DMS153 treated with DMSO at 0.1 percent for 48 hours (cell line): ENCODE results near the gene ACVR1.

ENCODE experiments used
- DNase-seq: peaks from one replicate; lab custom pipeline; 2025; ENCODE audit not compliant: unreplicated experiment; lab: John Stamatoyannopoulos, UW

Gene ACVR1

DNA sequence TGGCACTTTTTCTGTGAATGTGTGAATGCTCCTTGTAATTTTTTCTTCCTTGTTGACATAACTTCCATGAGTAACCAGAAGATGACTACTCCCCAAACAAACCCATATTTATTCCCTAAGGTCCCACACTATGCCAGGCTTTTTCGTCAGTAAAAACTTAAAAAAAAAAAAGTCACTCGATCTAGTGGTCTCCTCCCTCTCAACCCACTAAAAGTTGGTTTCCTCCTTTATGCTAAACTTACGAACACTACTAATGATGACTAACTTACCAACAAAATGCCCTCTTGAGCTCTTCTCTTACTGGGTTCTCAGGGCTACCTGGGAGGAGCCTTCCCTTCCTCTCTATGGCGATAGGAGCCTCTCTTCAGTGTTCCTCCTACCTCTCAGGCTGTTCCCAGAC, 18.2 kb downstream of the ACVR1 start:
- no peak for DNase-seq

DNA sequence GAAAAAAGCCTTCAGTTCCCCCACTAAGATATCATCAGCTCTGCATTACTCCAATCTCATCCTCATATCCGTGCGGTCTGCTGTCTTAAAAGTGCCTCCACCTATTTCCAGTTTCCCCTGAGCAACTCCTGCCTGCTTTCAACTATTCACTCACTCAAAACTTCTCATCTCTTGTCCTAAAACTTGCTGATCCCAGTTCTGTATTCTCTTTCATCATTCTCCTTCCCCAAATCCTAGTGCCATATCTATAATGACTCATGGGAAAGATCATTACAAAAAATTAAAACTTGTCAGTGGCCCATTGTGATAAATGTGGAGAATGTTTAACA, 20.0 kb downstream of the ACVR1 start:
- DNase-seq: no peak

DNA sequence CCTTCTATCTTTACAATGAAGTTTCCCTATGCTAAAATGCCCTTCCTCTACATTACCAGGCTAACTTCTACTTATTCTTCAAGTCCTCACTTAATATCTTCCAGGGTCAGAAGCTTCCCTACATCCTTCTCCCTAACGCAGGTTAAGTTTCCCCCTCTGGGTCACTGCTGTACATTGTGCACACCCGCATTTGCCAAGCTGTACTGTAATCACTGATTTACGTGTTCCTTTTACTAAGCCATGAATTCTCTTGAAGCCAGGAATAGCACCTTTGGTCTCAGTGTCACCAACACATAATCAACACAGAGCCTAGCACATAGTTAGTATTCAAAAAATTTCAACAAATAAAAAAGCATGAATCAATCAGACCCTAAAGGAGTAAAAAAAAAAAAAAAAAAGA, 22.3 kb downstream of the ACVR1 start:
- DNase-seq: no peak

DNA sequence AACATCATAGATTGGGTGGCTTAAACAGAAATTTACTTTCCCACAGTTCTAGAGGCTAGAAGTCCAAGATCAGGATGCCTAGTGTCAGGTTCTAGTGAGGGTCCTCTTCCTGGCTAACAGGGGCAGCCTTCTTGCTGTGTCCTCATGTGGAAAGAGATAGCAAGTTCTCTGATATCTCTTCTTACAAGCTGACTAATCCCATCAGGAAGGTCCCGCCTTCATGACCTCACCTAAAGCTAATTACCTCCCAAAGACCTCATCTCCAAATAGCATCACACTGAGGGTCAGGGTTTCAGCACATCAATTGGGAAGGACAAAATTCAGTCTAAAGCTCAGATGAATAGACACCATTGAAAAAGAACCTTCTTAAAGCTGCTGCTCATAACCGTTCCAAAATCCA, 22.9 kb downstream of the ACVR1 start:
- no peak for DNase-seq

DNA sequence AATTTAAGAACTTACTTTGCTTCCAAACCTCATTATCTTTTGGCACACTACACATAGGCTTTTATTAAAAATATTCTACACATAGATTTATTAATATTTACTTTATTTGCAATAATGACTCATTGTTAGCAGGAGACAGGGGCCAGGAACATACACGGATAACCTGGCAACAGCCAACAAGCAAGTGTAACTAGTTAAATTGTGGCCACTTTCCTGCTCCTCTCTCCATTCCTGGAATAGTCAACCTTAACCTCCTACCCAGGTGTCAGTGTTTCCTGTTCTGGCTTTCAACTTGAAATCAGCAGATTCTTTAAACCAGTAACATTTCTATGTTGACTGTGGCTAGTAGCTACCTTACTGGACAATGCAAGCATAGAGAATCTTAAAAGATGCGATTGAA, 26.5 kb downstream of the ACVR1 start:
- no peak for DNase-seq

DNA sequence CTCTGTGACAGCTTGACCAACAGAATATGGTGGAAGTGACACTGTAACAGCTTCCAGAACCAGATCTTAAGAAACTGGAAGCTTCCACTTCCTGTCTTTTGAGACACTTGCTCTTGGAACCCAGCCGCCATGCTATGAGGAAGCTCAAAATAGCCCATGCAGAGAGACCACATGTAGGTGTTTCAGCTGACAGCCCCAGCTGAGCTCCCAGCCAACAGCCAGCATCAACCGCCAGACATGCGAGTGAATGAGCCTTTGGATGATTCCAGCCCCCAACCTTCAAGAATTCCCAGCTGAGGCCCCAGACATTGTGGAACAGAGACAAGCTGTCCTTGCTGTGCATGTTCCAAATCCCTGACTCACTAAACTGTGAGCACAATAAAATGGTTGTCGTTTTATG, 27.9 kb downstream of the ACVR1 start:
- no peak for DNase-seq

DNA sequence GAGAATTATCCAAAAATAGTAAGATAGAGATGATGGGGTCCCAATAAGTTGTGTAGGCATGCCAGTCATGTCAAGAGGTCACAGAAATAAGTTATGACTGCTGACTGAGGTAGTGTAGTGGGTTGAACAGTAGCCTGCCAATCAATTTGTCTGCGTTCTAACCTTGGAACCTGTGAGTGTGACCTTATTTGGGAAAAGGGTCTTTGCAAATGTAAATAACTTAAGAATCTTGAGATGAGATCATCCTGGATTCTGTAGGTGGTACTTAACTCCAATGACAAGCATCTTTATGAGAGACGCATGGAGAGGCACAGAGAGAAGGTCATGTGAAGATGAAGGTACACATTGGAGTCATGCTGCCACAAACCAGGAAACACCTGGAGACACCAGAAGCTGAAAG, 31.0 kb downstream of the ACVR1 start:
- DNase-seq: no peak

DNA sequence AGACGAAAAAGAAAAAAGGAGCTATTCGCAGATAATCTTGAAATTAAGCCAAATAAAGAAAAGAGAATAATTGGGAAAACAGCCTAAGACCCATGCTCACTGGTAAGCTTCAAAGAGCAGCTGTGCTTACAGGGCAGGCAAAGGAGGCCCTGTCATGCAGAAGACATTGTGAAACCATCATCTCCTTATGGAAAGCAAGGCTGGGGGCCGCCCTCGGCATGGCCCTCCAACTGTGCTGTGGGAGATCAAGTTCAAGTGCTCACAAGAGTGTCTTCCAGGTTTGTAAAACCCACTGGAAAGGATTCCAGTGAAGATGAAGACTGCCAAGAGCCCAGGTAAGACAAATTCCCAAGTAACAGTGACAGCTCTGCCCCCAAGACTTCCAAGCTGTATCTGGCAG, 32.2 kb downstream of the ACVR1 start:
- no peak for DNase-seq

DNA sequence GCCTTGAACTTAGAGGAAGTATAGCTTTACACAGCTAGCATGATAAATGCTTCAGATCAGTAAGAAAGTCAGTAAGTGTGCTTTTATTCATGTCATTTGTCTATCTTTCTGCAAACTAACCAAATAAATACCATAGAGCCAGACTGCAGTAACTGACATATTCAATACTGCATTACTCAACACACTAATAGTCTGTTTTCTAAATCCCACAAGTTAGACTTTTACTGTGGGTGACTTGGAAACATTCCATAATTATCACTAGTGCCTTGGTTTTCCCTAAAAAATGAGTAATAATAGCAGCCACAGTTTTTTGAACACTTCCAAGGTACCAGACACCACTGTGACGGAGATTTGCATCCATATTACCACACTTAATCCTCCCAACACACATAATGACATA, 33.0 kb downstream of the ACVR1 start:
- DNase-seq: no peak

DNA sequence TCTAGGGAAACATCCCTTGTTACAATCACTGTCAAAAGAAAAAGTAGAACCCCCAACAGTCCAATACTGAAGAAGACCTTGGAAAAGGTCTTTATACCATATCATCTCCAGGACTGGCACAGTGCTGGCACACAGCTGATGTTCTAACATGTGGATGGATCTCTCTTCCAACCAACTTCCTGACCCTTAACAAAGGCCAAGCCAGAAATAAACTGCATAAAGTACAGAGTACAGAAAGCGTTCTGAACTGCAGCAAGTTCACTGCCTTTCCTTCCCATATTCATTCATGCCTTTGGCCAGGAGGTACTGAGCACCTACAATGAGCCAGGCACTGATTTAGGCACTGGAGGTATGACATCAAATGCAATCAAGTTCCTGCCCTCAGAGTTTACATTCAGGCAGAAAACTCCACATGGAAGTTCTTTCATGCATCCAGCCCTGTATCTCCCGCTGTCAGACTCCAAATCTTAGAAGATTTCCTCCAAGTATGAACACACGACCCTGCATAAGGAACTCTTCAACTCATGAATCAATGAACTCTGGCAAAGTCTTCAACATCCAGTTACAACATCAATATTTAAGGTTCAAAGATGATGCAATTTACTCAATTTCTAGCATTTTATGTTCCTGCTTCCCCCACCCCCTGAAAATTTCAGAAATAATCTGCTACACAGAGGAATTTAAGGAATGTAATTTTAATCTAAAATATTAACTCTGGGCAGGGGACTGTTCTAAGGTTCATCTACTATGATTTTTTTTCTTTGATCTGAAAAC, 33.8 kb downstream of the ACVR1 start:
- no peak for DNase-seq

DNA sequence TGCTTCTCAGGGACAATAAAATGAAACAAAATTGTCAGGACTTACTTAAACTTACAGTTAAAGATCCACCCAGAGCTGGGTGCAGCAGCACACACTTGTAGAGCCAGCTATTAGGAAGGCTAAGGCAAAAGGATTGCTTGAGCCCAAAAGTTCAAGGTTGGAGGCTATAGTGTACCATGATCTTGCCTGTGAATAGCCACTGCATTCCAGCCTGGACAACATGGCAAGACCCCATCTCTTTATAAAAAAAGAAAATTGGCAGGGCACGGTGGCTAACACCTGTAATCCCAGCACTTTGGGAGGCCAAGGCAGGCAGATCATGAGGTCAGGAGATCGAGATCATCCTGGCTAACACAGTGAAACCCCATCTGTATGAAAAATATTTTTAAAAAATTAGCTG, 34.6 kb downstream of the ACVR1 start:
- DNase-seq: no peak

DNA sequence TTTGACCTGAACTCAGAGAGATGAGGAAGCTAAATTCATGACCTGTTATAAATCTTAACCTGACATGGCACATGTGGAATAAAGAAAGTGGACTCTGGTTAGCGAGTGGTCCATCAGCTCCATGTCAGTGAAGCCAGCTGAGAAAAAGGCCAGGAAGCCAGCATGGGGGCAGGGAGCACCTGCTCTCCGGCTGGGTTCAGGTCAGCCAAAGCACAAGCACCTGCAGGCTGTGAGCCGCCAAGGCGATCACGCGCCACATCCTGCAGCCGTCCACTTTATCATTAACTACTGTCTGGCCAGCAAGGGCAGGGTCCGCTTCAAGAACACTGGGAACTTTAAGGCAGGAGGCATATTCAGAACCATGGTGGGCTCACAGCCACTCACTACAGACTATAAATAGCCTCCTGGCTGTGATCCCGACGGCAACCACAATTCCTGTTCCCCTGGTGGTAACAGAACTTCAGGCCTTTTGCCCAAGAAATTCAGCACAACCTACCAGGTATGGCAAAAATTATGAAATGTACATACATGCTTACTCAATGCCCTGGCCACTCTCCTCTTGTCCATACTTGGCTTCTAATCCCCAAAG, 35.5 kb downstream of the ACVR1 start:
- DNase-seq: peak; percentile 22

DNA sequence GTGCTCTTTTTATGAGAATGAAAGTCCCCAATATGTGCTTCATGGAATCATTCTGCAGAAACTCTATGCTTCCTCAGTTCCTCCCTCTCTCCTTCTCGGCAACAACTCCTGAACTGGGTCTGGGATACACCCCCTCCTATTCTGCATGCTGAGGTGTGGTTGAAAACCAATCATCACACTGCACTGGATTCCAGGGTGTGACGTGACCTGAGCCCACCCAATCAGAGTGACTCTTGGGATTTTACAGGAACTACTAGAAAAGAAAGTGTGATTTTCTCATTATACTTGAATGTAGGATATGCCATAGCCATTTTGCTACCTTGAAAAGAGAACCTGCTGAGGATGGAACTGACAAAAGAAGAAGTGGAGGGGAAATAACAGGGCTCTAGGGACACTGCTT, 36.3 kb downstream of the ACVR1 start:
- DNase-seq: no peak

DNA sequence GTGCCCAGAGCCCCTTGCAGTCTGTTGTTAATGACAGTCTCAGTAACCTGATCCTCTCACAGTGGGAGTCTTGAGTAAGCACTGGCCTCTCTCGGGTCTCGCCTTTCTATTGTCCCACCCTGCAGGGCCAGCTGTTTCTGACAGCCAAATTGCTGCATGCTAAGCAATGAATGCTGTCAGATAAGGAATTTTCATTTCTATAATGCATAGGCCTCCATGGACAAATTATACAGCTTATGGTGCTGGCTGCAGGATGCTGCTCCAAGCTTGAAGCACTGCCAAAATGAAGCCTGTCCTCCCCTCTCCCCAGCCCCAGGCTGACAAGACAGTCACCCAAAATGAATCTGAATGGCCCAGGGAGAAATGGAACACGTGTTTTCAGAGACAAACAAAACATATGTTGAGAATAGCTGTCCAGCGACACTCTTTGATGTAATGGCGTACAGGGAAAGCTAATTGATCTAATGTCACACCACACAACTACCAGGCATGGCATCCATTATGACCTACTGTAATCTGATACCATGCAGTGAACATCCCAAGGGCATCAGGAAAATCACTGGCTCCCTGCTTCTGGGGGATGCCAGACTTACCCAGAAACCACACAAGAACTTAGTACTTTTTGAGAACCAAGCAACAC, 36.8 kb downstream of the ACVR1 start:
- peak; percentile 68 for DNase-seq

DNA sequence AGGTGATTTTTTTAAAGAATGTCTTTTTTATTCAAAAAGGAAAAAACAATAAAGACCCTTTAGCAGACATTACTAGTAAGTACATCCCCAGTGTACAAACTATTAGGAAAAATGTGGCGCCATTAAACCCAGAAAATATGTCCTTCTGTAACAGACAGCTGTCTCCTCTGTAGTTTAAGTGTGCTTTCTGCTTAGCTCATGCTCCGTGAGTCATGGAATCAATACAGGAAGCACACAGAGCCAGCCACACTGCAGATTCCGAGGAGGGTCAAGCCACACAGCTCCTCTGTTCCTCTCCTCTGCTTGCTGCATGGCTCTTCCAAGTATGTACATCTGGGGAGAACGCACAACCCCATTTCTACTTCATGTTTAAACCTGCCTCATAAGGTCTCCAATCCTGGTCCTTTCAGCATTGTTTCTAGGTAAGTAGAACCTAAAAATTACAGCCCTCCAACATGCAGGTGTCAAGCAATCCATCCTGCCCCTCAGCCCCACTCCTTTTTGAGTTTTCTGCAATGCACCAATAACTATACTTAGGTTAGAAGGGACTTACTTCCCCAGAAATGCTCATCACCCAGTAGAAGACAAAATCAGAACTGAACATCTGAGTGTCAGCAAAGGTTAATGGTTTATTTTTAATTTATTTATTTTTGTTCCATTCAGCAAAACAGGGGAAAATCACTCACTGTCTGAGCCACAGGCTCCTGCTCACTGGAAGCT, 37.5 kb downstream of the ACVR1 start:
- DNase-seq: peak; percentile 55

DNA sequence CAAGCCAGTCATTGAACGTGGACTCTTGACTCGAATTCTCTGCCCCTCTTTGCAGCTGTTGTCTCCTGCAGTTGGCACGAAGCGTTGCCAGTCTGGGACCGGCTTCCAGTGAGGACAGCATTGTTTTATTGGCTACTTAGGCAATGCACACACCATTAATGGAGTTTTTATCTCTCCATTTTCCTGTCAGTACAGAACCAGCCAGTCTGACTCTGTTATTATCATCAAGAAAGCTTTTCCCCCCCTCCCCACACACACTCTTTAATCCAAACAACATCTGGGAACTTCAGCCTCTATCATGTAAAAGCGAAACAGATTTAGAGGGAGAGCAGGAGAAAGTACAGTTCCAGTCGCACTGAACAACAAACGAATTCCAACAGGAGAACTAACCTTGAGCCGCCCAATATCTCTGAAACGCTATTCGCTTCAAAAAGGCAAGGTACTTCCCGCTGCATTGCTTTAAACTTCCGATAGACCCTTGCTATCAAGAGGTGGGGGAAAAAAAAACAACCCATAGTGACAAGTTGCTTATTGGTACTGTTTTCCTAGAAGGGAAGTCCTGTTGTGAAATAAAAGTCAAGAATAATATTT, 38.2 kb downstream of the ACVR1 start:
- DNase-seq: peak; percentile 48

DNA sequence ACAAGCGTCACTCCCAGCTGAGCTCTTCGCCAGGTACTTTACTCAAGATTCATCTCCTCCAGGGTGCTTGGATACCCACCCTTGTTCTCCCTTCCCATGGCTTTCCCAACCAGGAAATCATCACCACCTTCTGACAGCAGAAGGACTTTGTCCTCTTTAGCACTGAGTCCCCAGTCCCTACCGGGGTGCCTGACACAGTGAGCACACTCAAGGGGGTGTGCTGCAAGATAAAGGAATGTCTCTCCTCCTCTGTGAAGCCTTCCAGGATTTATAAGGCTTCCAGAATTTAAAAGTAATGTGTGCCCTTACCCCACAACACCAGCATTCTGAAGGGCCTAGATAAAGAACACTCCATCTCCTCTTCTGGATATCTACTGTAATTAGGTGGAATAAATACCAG, 39.6 kb downstream of the ACVR1 start:
- DNase-seq: no peak

DNA sequence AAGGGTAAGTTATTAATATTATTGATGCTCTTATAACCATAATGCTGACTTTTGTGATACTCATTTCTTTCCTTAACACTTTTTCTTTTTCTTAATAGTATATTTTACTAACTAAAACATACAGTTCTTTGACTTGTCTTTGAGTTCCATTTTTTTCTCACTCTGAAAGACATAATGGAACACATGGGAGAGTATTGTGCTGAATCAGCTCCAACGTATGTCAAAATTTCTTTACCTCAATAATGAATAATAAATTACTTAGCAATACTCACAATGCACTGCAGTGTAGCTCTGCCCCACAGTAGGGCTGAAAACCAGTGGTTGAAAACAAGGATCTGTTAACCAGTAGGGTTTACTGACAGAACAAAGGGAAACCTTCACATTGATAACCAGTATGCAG, 40.7 kb downstream of the ACVR1 start:
- no peak for DNase-seq

DNA sequence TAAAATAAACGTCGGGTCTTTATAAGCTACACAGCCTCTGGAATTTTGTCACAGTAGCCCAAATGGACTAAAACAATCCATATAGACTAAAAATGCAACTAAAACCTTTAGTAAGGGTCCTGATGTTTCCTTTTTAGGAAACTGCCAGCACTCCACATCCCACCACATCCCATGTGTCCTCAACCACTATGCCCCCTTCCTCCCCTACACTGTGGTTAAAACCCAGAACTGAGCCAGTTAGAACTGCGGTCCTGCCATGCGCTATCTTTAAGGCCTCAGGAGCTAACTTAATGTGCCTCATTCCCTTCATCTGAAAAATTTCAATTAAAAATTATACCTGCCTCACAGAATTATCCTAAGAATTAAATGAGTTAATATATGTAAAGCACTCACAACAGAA, 41.1 kb downstream of the ACVR1 start:
- DNase-seq: no peak

DNA sequence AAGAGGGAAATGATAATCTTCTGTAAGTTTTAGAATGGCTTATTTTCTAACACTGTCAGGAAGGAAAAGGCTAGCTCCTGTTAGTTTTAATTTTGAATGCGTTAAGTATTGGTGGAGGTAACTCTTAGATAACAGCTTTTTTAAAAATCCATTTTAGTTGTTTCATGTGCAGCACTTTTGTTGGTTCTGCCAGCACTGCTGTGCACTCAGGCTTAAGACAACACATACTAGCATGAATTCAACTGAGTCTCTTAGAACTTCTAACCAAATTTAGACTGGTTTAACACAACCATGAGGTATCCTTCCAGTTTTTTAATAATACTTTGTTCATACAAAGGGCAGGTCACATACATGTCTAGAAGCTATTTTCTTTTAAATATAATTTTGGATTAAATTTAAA, 42.4 kb downstream of the ACVR1 start:
- no peak for DNase-seq

DNA sequence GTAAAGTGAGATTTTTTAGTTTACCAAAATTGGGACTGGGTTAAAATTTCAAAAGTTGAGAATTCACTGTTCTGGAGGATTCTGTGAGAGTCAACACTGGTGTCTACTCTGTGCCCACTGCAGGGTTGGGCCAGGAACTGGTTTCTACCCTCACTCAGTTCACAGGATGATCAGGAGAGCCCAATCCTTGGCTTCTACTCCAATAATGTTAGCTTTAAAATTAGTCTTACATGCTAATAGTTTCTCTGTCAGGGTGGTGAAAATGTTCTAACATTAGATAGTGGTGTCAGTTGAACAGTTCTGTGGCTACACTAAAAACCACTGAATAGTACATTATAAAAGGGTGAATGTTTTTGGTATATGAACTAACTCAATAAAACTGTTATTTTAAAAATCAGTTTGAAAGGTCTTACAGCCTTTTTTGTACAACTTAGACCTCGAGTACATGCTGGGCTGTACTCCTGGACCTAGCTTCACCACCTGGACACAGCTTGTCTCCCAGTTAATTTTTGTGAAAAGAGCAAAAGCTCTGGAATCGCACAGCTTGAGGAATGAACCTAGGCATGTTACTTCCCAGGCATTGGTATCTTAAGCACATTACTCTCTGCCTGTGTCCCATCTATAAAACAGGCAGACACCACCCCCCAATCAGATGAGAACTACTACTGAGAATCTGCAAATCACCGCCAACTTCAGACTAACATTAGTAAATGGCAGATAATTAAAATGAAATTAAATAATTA, 44.4 kb downstream of the ACVR1 start:
- no peak for DNase-seq
